Activated T-helper 2 cell treated with anti-CD3 and anti-CD28 coated beads, Interferon-gamma antibody, Interleukin-2, Interleukin-4, amounts not matched to agents 10 μg/mL and 5 μg/mL and 100 μg/mL, durations not matched to agents 14 hours and 24 hours and 36 hours (primary cell): ENCODE measurements around the gene VASH2. TPM values are rescaled to one million over a fixed set of nuclear protein-coding genes. Genes with fewer than 3 reads are reported as not detected.
A peak's percentile ranks its signal among the peaks of the same experiment; 100 is the strongest.
"Not testable (repeated sequence)": the region's sequence is repeated elsewhere in the genome, so short reads cannot be mapped to it uniquely, and the experiment has no call there.

Experiments
- DNase-seq: peaks from one replicate; pipeline ENCODE4 v3.0.0; 2021; ENCODE audit warnings: low spot score
- H3K27ac Mint-ChIP-seq: one replicate; pipeline ENCODE4 v1.8.0; 2021; ENCODE audit warnings: mixed read lengths
- H3K27me3 Mint-ChIP-seq: one replicate; pipeline ENCODE4 v1.8.0; 2021; ENCODE audit warnings: low read depth, mixed read lengths
- H3K36me3 Mint-ChIP-seq: one replicate; pipeline ENCODE4 v1.8.0; 2021; ENCODE audit warnings: low read depth, mixed read lengths
- H3K4me1 Mint-ChIP-seq: one replicate; pipeline ENCODE4 v1.8.0; 2021; ENCODE audit warnings: low read depth, mixed read lengths
- H3K4me3 Mint-ChIP-seq: one replicate; pipeline ENCODE4 v1.8.0; 2021; ENCODE audit warnings: low read depth, mild to moderate bottlenecking, moderate library complexity, mixed read lengths
- H3K9me3 Mint-ChIP-seq: one replicate; pipeline ENCODE4 v1.8.0; 2021; ENCODE audit warnings: mixed read lengths
- intact Hi-C: fragments of 100-400 bp; cut with micrococcal nuclease; formaldehyde crosslinking; loops from one replicate; pipeline ENCODE4 v1.15.1; 2023
- total RNA-seq: library from RNA; stranded (reverse); gene quantifications from 2 replicates; pipeline ENCODE4 v1.2.3, GENCODE V29; 2022

VASH2 gene
- total RNA-seq, 1 donor from 2014 or later: 1.8 TPM

DNA sequence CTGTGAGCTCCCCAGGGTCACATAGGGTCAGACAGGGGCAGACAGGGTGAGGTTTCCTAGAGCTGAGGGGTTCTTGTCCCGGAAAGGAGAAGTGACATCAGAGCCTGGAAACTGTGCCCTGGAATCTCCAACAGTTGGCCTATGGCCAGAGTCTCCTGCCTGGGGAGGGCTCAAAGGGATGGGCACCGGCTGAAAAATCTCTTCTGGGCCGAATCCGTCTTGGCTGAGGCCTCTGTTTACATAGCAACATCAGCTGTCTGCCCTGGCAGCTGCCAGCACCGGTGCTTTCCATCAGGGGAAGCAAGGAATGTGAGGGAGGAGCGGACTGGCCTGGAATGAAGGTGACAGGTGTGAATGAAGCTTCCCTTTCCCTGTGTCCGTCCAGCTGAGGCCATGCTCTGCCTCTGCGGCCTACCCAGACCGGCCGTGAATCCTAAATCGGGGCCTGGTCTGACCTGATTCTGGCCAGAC lies 30.7 kb downstream of the VASH2 start:
- DNase-seq: no peak
- no peak overlapping the region for H3K4me3 Mint-ChIP-seq
- no peaks in the 10 kb centered on the region for H3K36me3 Mint-ChIP-seq
- peaks cover 13% of the 10 kb centered on the region for H3K4me1 Mint-ChIP-seq
- intact Hi-C loops: no loop called here
- H3K27me3 Mint-ChIP-seq: no peaks in the 10 kb centered on the region
- no peaks in the 10 kb centered on the region for H3K9me3 Mint-ChIP-seq
- no peak overlapping the region for H3K27ac Mint-ChIP-seq

- peaks cover 13% of the 10 kb centered on the region for H3K4me1 Mint-ChIP-seq
- H3K27ac Mint-ChIP-seq: no peak overlapping the region
- H3K4me3 Mint-ChIP-seq: no peak overlapping the region
- H3K36me3 Mint-ChIP-seq: no peaks in the 10 kb centered on the region
- no peaks in the 10 kb centered on the region for H3K27me3 Mint-ChIP-seq
- no peak for DNase-seq
- intact Hi-C loops: no loop called here
- H3K9me3 Mint-ChIP-seq: no peaks in the 10 kb centered on the region
Measured at GRCh38 chr1:212981571-212982328, 31.4 kb downstream of the VASH2 start.

- Mint-ChIP-seq H3K27ac (no peak overlapping the region), H3K4me3 (no peak overlapping the region), H3K36me3 (no peaks in the 10 kb centered on the region), H3K4me1 (peaks cover 13% of the 10 kb centered on the region), H3K9me3 (no peaks in the 10 kb centered on the region), H3K27me3 (no peaks in the 10 kb centered on the region)
- intact Hi-C loops: no loop called here
- DNase-seq: no peak
Measured at GRCh38 chr1:212982430-212983152, 32.2 kb downstream of the VASH2 start.

GRCh38 chr1:212983482-212983881 lies 33.1 kb downstream of the VASH2 start:
- Mint-ChIP-seq H3K4me1 (peaks cover 13% of the 10 kb centered on the region), H3K4me3 (no peak overlapping the region), H3K27me3 (no peaks in the 10 kb centered on the region), H3K36me3 (no peaks in the 10 kb centered on the region), H3K9me3 (no peaks in the 10 kb centered on the region), H3K27ac (no peak overlapping the region)
- intact Hi-C loops: no loop called here
- DNase-seq: no peak

DNA sequence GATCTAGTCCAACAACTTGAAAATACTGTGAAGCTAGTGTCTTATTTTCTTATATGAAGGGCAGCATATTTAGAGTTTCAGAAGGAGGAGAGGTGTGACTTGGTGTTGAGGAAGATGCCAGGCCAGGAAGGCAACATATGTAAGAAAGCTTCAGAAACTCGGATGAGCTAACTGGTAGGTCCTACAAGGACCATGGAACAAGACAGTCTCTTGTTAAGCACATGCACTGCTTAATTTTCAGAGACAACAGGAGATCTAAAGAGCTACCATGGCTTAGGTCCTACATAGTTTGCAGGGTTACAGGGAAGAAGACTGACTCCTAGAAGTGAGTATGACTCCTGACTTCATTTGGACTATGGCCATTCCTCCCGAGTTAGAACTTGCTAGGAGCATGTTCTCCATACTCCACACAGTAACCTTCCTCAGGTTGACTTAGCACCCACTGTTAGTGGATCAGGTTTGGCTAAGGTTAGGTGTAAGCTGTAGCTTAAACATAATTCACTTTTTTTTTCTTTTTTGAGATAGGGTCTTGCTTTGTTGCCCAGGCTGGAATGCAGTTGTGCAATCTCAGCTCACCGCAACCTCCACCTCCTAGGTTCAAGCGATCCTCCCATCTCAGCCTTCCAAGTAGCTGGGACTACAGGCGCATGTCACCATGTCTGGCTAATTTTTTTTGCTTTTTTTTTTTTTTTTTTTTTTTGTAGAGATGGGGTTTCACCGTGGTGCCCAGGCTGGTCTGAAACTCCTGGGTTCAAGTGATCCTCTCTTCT lies 34.4 kb downstream of the VASH2 start:
- no peaks in the 10 kb centered on the region for H3K9me3 Mint-ChIP-seq
- intact Hi-C loops: no loop called here
- H3K4me1 Mint-ChIP-seq: peaks cover 9% of the 10 kb centered on the region
- no peaks in the 10 kb centered on the region for H3K27me3 Mint-ChIP-seq
- DNase-seq: no peak
- no peak overlapping the region for H3K27ac Mint-ChIP-seq
- H3K4me3 Mint-ChIP-seq: no peak overlapping the region
- peaks cover under 1% of the 10 kb centered on the region for H3K36me3 Mint-ChIP-seq

DNA sequence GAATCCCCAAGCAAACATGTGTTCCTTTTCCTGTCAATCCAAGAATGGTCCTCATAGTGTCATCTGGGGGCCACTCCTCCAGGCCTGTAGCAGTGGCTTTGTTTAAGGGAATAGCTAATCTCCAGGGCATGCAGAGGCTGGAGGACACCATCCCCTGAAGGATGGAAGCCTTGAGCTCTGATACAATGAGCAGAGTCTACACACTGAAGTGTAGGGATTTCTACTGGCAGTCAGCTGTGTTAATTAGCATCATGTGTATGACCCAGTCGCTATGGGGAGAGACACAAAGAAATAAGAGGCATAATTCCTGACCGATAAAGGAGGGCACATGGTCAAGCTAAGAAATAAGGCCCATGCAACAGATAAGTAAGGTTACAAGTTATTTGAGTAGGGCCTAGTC lies 36.2 kb downstream of the VASH2 start:
- Mint-ChIP-seq H3K9me3 (no peaks in the 10 kb centered on the region), H3K36me3 (peaks cover 9% of the 10 kb centered on the region), H3K4me3 (no peak overlapping the region), H3K27ac (no peak overlapping the region), H3K4me1 (peaks cover 3% of the 10 kb centered on the region), H3K27me3 (no peaks in the 10 kb centered on the region)
- intact Hi-C loops: no loop called here
- no peak for DNase-seq

- Mint-ChIP-seq H3K4me3 (no peak overlapping the region), H3K4me1 (no peaks in the 10 kb centered on the region), H3K27me3 (no peaks in the 10 kb centered on the region), H3K27ac (no peak overlapping the region), H3K9me3 (no peaks in the 10 kb centered on the region), H3K36me3 (peaks cover 14% of the 10 kb centered on the region)
- intact Hi-C loops: no loop called here
- DNase-seq: no peak
Measured at GRCh38 chr1:212987702-212988322, 37.5 kb downstream of the VASH2 start.

GRCh38 chr1:212990276-212990675 lies 39.9 kb downstream of the VASH2 start:
- H3K36me3 Mint-ChIP-seq: peaks cover 19% of the 10 kb centered on the region
- no peaks in the 10 kb centered on the region for H3K4me1 Mint-ChIP-seq
- H3K27me3 Mint-ChIP-seq: no peaks in the 10 kb centered on the region
- DNase-seq: no peak
- intact Hi-C loops: no loop called here
- no peak overlapping the region for H3K27ac Mint-ChIP-seq
- no peaks in the 10 kb centered on the region for H3K9me3 Mint-ChIP-seq
- no peak overlapping the region for H3K4me3 Mint-ChIP-seq

GRCh38 chr1:212993960-212994359 lies 43.6 kb downstream of the VASH2 start:
- not testable (repeated sequence) for H3K4me3 Mint-ChIP-seq, H3K9me3 Mint-ChIP-seq, H3K27me3 Mint-ChIP-seq, DNase-seq, H3K27ac Mint-ChIP-seq, H3K4me1 Mint-ChIP-seq
- peaks cover 35% of the 10 kb centered on the region for H3K36me3 Mint-ChIP-seq
- intact Hi-C loops: loop anchor here (2.0 kb wide), 1 partner anchor 179 kb away; no protein-coding TSS in a partner anchor

GRCh38 chr1:212994926-212995325 lies 44.6 kb downstream of the VASH2 start:
- no peaks in the 10 kb centered on the region for H3K9me3 Mint-ChIP-seq
- no peak overlapping the region for H3K4me3 Mint-ChIP-seq
- no peaks in the 10 kb centered on the region for H3K27me3 Mint-ChIP-seq
- peaks cover 37% of the 10 kb centered on the region for H3K36me3 Mint-ChIP-seq
- no peak for DNase-seq
- peaks cover 2% of the 10 kb centered on the region for H3K4me1 Mint-ChIP-seq
- no peak overlapping the region for H3K27ac Mint-ChIP-seq
- intact Hi-C loops: loop anchor here (2.0 to 5.0 kb wide), 3 partner anchors 180 to 518 kb away; partner anchors contain the start of genes NSL1 and TATDN3

GRCh38 chr1:213003256-213003655 lies 52.9 kb downstream of the VASH2 start:
- peak overlapping the region; percentile 40 for H3K27ac Mint-ChIP-seq
- H3K36me3 Mint-ChIP-seq: peaks cover 66% of the 10 kb centered on the region
- H3K4me1 Mint-ChIP-seq: peaks cover 14% of the 10 kb centered on the region
- no peaks in the 10 kb centered on the region for H3K27me3 Mint-ChIP-seq
- no peak for DNase-seq
- H3K9me3 Mint-ChIP-seq: no peaks in the 10 kb centered on the region
- intact Hi-C loops: no loop called here
- H3K4me3 Mint-ChIP-seq: no peak overlapping the region

DNA sequence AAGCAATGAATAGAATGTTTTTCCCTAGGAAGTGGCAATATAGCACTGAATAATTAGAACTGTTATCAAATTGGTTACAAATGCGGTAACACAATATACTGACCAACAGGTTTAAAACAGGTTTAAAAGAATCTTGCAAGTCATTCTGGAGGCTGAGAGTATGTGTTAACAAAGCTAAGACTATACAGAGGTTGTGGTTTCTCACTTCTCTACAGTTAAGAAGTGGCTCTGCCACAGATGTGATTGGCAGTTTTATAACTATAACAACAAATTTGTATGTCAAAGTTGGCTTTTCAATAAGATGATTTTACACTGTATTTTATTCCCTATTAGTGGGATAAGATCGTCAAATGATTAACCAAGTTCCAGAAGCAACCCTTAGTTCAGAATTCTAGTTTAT lies 58.2 kb downstream of the VASH2 start:
- Mint-ChIP-seq H3K36me3 (peaks cover 82% of the 10 kb centered on the region), H3K4me1 (peaks cover 31% of the 10 kb centered on the region), H3K27me3 (no peaks in the 10 kb centered on the region), H3K4me3 (no peak overlapping the region), H3K27ac (no peak overlapping the region), H3K9me3 (no peaks in the 10 kb centered on the region)
- DNase-seq: no peak
- intact Hi-C loops: no loop called here
